Neutrophil (primary cell): ENCODE measurements around the gene PCNX2.
A peak's percentile ranks its signal among the peaks of the same experiment; 100 is the strongest.

Experiments used
- H3K27ac ChIP-seq: fragments of 200-600 bp; sonication (generic); 2 replicates; pipeline ENCODE4 v1.5.1; 2016; ENCODE audit warnings: mild to moderate bottlenecking, moderate library complexity
- H3K27me3 ChIP-seq: fragments of 200-600 bp; sonication (generic); 2 replicates; pipeline ENCODE4 v1.6.0; 2016; ENCODE audit warnings: mild to moderate bottlenecking
- H3K36me3 ChIP-seq: fragments of 200-600 bp; sonication (generic); 2 replicates; pipeline ENCODE4 v1.5.1; 2017
- H3K4me1 ChIP-seq, 2 experiments: fragments of 200-600 bp in 1 of 2; sonication (generic) in 1 of 2; 1 replicate in 1 of 2; 2 replicates in 1 of 2; pipeline versions ENCODE4 v1.5.1 to v1.6.1; 2013 to 2016; ENCODE audit warnings: low read depth in 1 of 2, low read length in 1 of 2, mild to moderate bottlenecking in 1 of 2, moderate library complexity in 1 of 2; ENCODE audit not compliant: control insufficient read depth in 1 of 2, insufficient read depth in 1 of 2
- H3K4me3 ChIP-seq, 2 experiments: fragments of 200-600 bp in 1 of 2; sonication (generic) in 1 of 2; 1 replicate in 1 of 2; 2 replicates in 1 of 2; pipeline ENCODE4 v1.5.1; 2013 to 2016; ENCODE audit warnings: low read depth in 1 of 2, low read length in 1 of 2, mild to moderate bottlenecking in 1 of 2, moderate library complexity in 1 of 2
- H3K9me3 ChIP-seq: fragments of 200-600 bp; sonication (generic); 2 replicates; pipeline ENCODE4 v1.5.1; 2016
- TF ChIP-seq, protein P1 (sequence below): fragments of 200-600 bp; sonication (generic); IDR thresholded peaks from 2 replicates; pipeline ENCODE4 v1.5.1; 2016; ENCODE audit warnings: antibody characterized with exemption

Gene PCNX2

DNA sequence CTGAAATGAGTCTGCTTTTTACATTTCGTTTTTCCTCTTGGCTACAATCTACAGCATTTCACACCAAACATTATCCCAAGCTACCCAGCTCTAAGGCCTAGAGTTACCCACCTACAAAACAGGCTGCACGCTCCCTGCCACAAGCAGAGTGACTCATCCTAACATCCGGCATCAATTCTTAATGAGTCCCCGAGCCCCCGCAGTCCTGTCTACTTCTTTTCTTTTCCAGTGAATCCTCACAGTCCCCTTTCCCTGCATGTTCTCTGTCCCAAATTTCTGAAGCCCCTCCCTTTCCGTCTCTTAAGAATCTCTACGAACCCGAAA lies 650 bp downstream of the PCNX2 start:
- Histone ChIP-seq H3K36me3 (no peaks in the 10 kb centered on the region), H3K4me1 (peaks cover 13 to 20% of the 10 kb centered on the region in 2 experiments), H3K27ac (no peak overlapping the region), H3K4me3 (peak overlapping the region; percentile 32 to 54), H3K27me3 (peaks cover 53% of the 10 kb centered on the region), H3K9me3 (no peaks in the 10 kb centered on the region)
- TF ChIP-seq, protein P1, sequence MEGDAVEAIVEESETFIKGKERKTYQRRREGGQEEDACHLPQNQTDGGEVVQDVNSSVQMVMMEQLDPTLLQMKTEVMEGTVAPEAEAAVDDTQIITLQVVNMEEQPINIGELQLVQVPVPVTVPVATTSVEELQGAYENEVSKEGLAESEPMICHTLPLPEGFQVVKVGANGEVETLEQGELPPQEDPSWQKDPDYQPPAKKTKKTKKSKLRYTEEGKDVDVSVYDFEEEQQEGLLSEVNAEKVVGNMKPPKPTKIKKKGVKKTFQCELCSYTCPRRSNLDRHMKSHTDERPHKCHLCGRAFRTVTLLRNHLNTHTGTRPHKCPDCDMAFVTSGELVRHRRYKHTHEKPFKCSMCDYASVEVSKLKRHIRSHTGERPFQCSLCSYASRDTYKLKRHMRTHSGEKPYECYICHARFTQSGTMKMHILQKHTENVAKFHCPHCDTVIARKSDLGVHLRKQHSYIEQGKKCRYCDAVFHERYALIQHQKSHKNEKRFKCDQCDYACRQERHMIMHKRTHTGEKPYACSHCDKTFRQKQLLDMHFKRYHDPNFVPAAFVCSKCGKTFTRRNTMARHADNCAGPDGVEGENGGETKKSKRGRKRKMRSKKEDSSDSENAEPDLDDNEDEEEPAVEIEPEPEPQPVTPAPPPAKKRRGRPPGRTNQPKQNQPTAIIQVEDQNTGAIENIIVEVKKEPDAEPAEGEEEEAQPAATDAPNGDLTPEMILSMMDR = no peak

DNA sequence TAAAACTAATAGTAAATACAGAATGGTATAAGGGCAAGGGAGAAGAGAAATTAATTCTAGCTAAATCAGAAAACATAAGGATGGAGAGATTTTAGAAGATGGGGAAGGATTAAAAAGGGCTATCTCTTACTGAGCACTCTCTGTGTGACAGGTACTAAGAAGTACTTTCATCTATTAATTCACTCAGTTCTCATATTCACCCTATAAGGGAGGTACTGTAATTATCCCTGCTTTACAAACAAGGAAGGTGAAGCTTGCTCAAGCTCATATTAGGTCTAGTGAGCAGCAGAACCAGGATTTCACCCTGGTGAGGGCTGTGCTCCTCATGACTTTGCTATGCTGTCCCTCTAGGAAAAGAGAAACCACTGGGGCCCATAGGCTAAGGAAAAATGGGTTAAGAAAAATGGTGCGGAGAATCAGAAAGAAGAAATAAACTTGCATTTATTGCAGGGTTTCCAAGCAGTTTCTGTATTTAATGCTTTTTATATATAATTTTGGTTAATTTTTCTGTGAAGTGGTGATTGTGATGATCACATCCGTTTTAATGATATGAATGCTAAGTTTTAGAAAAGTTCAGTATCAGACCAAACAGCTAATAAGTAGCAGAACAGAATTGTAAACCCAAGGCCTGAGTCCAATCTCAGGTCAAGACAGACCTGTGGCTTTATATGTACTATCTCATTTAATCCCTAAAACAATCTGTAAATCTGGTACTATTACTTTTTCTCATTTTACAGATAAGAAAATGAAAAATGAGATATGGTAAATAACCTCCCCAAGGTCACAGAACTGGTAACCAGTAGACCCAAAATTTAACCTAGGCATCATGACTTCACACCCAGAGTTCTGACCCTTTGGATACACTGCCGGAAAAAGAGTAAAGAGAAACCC lies 1.7 kb downstream of the PCNX2 start:
- Histone ChIP-seq H3K27ac (no peak overlapping the region), H3K4me1 (peaks cover 13 to 20% of the 10 kb centered on the region in 2 experiments), H3K4me3 (no peak overlapping the region), H3K9me3 (no peaks in the 10 kb centered on the region), H3K36me3 (no peaks in the 10 kb centered on the region), H3K27me3 (peaks cover 53% of the 10 kb centered on the region)
- TF ChIP-seq, protein P1 = no peak

DNA sequence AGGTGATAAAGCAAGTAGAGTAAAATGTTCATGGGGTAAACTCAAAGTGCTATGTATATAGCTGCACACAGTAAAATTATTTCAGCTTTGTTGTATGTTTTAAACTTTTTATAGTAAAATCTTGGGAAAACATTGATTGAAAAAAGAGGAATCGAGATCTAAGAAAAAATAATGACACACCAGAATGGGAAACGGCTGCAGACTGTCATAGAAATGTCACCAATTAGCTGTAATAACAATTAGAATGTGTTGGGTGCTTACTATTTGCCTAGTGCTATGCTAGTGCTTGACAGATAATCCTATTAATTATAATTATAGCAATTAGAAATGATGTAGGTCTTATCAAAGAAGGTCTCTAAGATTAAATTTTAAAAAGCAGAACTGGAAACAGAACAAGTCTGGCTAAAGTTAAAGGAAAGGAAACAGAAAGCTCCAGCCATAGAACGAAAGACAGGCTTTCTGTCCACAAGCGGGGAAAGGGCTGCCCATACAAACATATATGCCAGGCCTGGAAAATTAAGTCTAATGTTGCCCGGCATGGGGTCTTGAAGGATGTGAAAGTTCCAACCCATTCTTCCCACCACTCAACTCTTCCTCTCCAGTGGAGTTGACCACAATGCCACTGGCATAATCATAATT lies 5.0 kb downstream of the PCNX2 start:
- TF ChIP-seq, protein P1 = no peak
- no peak overlapping the region for H3K27ac ChIP-seq
- H3K4me1 ChIP-seq = peaks cover 10 to 18% of the 10 kb centered on the region in 2 experiments
- no peak overlapping the region for H3K4me3 ChIP-seq
- no peaks in the 10 kb centered on the region for H3K9me3 ChIP-seq
- H3K36me3 ChIP-seq = no peaks in the 10 kb centered on the region
- H3K27me3 ChIP-seq = peaks cover 29% of the 10 kb centered on the region

DNA sequence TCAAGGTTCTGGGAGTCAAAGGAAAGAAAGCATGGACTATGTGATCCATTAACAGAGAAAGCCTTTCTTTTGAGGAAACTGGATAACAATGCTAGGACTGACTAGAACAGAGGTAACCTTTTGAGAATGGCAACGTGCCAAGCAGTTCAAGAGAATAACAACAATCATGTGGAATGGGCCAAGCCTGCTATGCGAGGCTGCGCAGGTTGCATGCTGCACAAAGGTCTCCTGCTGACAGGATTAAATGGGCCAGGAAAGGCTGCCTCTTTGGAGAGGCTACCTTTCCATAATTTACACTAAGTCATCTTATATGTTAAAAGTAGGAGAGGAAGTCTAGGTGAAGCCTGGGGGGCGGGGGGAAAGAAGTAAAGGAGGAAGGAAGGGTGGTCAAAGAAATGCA lies 5.8 kb downstream of the PCNX2 start:
- Histone ChIP-seq H3K9me3 (no peaks in the 10 kb centered on the region), H3K27me3 (peaks cover 20% of the 10 kb centered on the region), H3K36me3 (no peaks in the 10 kb centered on the region), H3K4me1 (peaks cover 3 to 11% of the 10 kb centered on the region in 2 experiments), H3K27ac (no peak overlapping the region), H3K4me3 (no peak overlapping the region)
- TF ChIP-seq, protein P1 = no peak

DNA sequence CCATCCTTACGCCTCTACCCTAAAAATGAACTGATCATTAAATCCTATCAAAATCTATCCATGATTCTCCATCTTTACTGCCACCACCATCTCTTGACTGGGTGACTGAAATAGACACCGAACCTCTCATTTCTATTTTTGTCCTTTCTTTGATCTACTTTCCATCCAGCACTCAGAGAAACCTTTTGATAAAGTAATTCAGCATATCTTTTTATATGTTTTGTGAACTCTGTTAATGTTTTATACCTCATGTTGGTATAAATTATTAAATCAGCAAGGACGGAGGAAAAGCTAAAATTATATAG lies 13.0 kb downstream of the PCNX2 start:
- no peaks in the 10 kb centered on the region for H3K36me3 ChIP-seq
- no peak overlapping the region for H3K27ac ChIP-seq
- no peak overlapping the region for H3K4me3 ChIP-seq
- H3K4me1 ChIP-seq = peaks cover 0 to 7% of the 10 kb centered on the region in 2 experiments
- no peaks in the 10 kb centered on the region for H3K27me3 ChIP-seq
- H3K9me3 ChIP-seq = no peaks in the 10 kb centered on the region
- TF ChIP-seq, protein P1 = no peak
